Neuronal stem cell (in vitro differentiated cells): Measurements from ENCODE around the gene FAM50A.
A peak's percentile ranks its signal among the peaks of the same experiment; 100 is the strongest.

Source experiments
- DNase-seq: peaks from one replicate; pipeline ENCODE4 v3.0.0-alpha.2; 2013; ENCODE audit warnings: low spot score
- H2AFZ ChIP-seq: one replicate; pipeline ENCODE4 v1.6.1; 2013; ENCODE audit warnings: mild to moderate bottlenecking, low read length, inconsistent platforms
- H2AK5ac ChIP-seq: 2 replicates; pipeline ENCODE4 v1.6.1; 2013; ENCODE audit warnings: low read depth, mild to moderate bottlenecking, inconsistent platforms, low read length, moderate library complexity, mixed read lengths
- H2BK120ac ChIP-seq: 2 replicates; pipeline ENCODE4 v1.6.1; 2013; ENCODE audit warnings: low read depth, mild to moderate bottlenecking, inconsistent platforms, low read length, moderate library complexity, mixed read lengths
- H2BK12ac ChIP-seq: one replicate; pipeline ENCODE4 v1.6.1; 2013; ENCODE audit warnings: low read length, inconsistent platforms
- H2BK15ac ChIP-seq: 2 replicates; pipeline ENCODE4 v1.6.1; 2013; ENCODE audit warnings: mild to moderate bottlenecking, low read length, inconsistent platforms, mixed read lengths
- H2BK5ac ChIP-seq: one replicate; pipeline ENCODE4 v1.6.1; 2013; ENCODE audit warnings: inconsistent platforms, mild to moderate bottlenecking, low read length, moderate library complexity
- H3K14ac ChIP-seq: one replicate; pipeline ENCODE4 v1.6.1; 2013; ENCODE audit warnings: low read length, inconsistent platforms
- H3K18ac ChIP-seq: 2 replicates; pipeline ENCODE4 v1.6.1; 2013; ENCODE audit warnings: low read length, inconsistent platforms
- H3K23ac ChIP-seq: 2 replicates; pipeline ENCODE4 v1.6.1; 2013; ENCODE audit warnings: low read depth, mild to moderate bottlenecking, mixed read lengths, low read length, inconsistent platforms; ENCODE audit not compliant: poor library complexity
- H3K27ac ChIP-seq: replicated peaks from 3 replicates; pipeline ENCODE4 v1.5.1; 2013; ENCODE audit warnings: low read length, inconsistent platforms
- H3K27me3 ChIP-seq, 3 experiments: 2 replicates each; pipeline ENCODE4 v1.6.1; 2013; ENCODE audit warnings: low read length in 3 of 3, mild to moderate bottlenecking in 2 of 3, inconsistent platforms in 1 of 3, low read depth in 1 of 3, mixed read lengths in 1 of 3, moderate library complexity in 1 of 3; ENCODE audit not compliant: control insufficient read depth in 3 of 3, insufficient read depth in 3 of 3
- H3K36me3 ChIP-seq, 2 donors: replicated peaks in 1 of 2; 2 replicates each; pipeline ENCODE4 v1.6.1; 2013; ENCODE audit warnings: low read length in 2 of 2; ENCODE audit not compliant: control insufficient read depth in 2 of 2, insufficient read depth in 2 of 2
- H3K4ac ChIP-seq: 2 replicates; pipeline ENCODE4 v1.6.1; 2013; ENCODE audit warnings: inconsistent platforms, mild to moderate bottlenecking, low read length, moderate library complexity
- H3K4me1 ChIP-seq, 2 donors: 1 replicate in 1 of 2; 2 replicates in 1 of 2; pipeline ENCODE4 v1.6.1; 2013; ENCODE audit warnings: low read length in 2 of 2, low read depth in 1 of 2; ENCODE audit not compliant: control insufficient read depth in 2 of 2, insufficient read depth in 1 of 2
- H3K4me2 ChIP-seq: one replicate; pipeline ENCODE4 v1.6.1; 2013; ENCODE audit warnings: mild to moderate bottlenecking, low read length, inconsistent platforms; ENCODE audit not compliant: insufficient read depth, poor library complexity, severe bottlenecking
- H3K4me3 ChIP-seq, 2 donors: 2 replicates each; pipeline ENCODE4 v1.5.1; 2013; ENCODE audit warnings: low read length in 2 of 2, mild to moderate bottlenecking in 2 of 2, inconsistent platforms in 1 of 2, moderate library complexity in 1 of 2
- H3K79me1 ChIP-seq: one replicate; pipeline ENCODE4 v1.6.1; 2013; ENCODE audit warnings: low read depth, mild to moderate bottlenecking, inconsistent platforms, low read length, moderate library complexity
- H3K9ac ChIP-seq: one replicate; pipeline ENCODE4 v1.6.1; 2013; ENCODE audit warnings: mild to moderate bottlenecking, low read depth, low read length, inconsistent platforms; ENCODE audit not compliant: poor library complexity
- H3K9me3 ChIP-seq, 2 donors: replicated peaks in 1 of 2; 2 replicates each; pipeline versions ENCODE3 to v1.6.1; 2013; ENCODE audit warnings: low read length in 2 of 2, mild to moderate bottlenecking in 2 of 2, inconsistent platforms in 1 of 2, low read depth in 1 of 2, mixed read lengths in 1 of 2, moderate library complexity in 1 of 2; ENCODE audit not compliant: control insufficient read depth in 2 of 2, insufficient read depth in 1 of 2
- H4K8ac ChIP-seq: one replicate; pipeline ENCODE4 v1.6.1; 2013; ENCODE audit warnings: low read depth, mild to moderate bottlenecking, inconsistent platforms, low read length, moderate library complexity
- H4K91ac ChIP-seq: one replicate; pipeline ENCODE4 v1.6.1; 2013; ENCODE audit warnings: low read length, low read depth, mild to moderate bottlenecking, inconsistent platforms; ENCODE audit not compliant: poor library complexity
- WGBS, 2 donors: extraction: QIAGEN DNeasy Blood & Tissue Kit; methylation state at CpG; one replicate each; pipeline ENCODE4 v1.1.7; 2013; ENCODE audit warnings: missing lambda C conversion rate in 2 of 2, mixed read lengths in 1 of 2; ENCODE audit not compliant: insufficient read length in 2 of 2, insufficient replicate concordance in 1 of 2; ENCODE audit errors: extremely low coverage in 2 of 2; 5-methylcytosine and 5-hydroxymethylcytosine counted together

Gene FAM50A

DNA sequence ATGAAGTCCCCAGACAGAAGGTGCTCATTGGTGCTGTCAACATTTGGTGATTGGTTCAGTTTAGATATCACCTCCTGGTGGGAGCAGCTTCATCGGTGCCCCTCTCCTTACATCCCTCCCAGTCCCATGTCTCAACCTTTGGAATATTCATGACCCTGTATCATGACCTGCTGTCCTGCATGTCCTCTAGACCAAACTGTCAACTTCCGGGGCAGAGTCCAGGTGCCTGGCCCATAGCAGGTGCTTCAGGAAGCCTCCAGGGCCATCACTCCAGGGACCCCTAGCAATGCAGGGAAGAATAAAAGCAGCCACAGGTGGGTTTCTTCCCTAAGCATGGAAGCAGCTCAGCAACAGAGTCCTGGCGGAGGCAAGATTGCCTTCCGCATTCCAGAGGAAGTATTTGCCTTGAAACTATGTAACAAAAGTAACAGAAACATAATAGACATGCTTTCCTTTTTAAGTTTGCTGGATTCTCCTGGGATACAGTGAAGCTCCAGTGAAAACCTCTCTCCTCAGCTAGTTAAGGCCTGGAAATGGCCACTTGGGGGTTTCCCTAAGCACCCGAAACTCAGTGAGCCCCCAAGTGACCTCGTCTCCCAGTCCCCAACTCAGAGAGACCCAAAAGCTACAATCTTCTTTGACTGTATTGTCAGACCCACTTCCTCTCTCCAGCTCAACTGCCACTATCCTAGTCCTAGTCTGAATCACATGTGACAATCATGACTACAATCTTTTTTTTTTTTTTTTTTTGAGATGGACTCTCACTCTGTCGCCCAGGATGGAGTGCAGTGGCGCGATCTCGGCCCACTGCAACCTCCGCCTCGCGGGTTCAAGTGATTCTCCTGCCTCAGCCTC is 16.8 kb upstream of the FAM50A start:
- no peak overlapping the region for H3K14ac ChIP-seq
- H2AFZ ChIP-seq, result no peak overlapping the region
- no peak overlapping the region for H2BK120ac ChIP-seq
- H3K27me3 ChIP-seq, result no peaks in the 10 kb centered on the region
- H3K9ac ChIP-seq, result no peak overlapping the region
- no peak overlapping the region for H3K18ac ChIP-seq
- H2AK5ac ChIP-seq, result no peak overlapping the region
- no peak overlapping the region for H4K8ac ChIP-seq
- H3K79me1 ChIP-seq, result peaks cover 9% of the 10 kb centered on the region
- H2BK12ac ChIP-seq, result no peak overlapping the region
- H2BK15ac ChIP-seq, result no peak overlapping the region
- no CpG with 5 or more reads among the region's 13 CpGs for WGBS, 2 donors
- H3K4me1 ChIP-seq, result peaks cover 0 to 6% of the 10 kb centered on the region in 2 donors
- no peak for DNase-seq
- no peak overlapping the region for H2BK5ac ChIP-seq
- H3K27ac ChIP-seq, result no peak overlapping the region
- H3K4ac ChIP-seq, result no peak overlapping the region
- no peak overlapping the region for H3K4me2 ChIP-seq
- no peak overlapping the region for H3K4me3 ChIP-seq
- no peaks in the 10 kb centered on the region for H3K9me3 ChIP-seq
- H3K23ac ChIP-seq, result no peak overlapping the region
- H3K36me3 ChIP-seq, result peaks cover 0 to 12% of the 10 kb centered on the region in 2 donors
- H4K91ac ChIP-seq, result no peak overlapping the region

DNA sequence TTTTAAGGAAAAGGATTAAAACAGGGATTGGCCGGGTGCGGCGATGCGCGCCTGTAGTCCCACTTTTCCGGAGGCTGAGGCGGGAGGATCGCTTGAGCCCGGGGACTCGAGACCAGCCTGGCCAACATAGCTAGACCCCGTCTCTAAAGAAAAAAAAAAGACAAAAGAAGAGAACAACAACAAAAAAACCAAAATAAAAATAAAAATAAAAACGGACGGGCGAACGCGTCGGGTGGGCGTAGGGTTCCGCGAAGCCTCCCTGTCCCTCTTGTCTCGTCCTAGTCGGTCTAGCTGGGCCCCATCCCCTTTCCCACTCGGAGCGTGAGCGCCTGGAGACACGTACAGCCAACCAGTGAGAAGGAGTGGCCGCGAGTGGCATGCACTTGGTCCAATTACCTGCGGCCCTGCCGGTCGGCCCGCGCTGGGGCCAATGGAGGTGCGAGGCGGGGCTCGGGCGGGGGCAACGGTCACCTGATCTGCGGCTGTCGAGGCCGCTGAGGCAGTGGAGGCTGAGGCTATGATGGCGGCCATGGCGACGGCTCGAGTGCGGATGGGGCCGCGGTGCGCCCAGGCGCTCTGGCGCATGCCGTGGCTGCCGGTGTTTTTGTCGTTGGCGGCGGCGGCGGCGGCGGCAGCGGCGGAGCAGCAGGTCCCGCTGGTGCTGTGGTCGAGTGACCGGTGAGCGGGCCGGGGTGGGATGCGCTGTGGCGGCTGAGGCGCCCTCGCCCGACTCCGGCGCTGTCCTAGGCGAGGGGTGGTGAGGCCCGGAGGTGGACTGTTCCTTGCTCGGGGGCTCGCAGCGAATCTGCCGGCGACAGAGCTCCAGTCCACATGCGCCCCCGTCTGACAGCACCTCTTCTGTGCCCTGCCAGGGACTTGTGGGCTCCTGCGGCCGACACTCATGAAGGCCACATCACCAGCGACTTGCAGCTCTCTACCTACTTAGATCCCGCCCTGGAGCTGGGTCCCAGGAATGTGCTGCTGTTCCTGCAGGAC is 15.5 kb upstream of the FAM50A start, which contains the start of gene ATP6AP1:
Gene ATP6AP1 (plus strand): TSS at position 502 of the 996 bp plus-strand sequence. CDS start 16 bp downstream, at position 518.
- Histone ChIP-seq H3K4ac (no peak within 1 kb of the TSS), H3K9me3 (no peaks in the 10 kb centered on the region), H3K4me3 (peak within 1 kb of the TSS; percentile 67 to 91), H4K8ac (no peak within 1 kb of the TSS), H3K18ac (peak within 1 kb of the TSS; percentile 95), H3K14ac (peak within 1 kb of the TSS; percentile 94), H3K27ac (no peak within 1 kb of the TSS), H2AFZ (peak within 1 kb of the TSS; percentile 85), H3K4me1 (peaks cover 0 to 6% of the 10 kb centered on the region in 2 donors), H2BK15ac (no peak within 1 kb of the TSS), H2BK120ac (no peak within 1 kb of the TSS), H3K23ac (peak within 1 kb of the TSS; percentile 55), H4K91ac (no peak within 1 kb of the TSS), H3K4me2 (peak within 1 kb of the TSS; percentile 57), H3K36me3 (peaks cover 2 to 25% of the 10 kb centered on the region in 2 donors), H3K27me3 (no peaks in the 10 kb centered on the region), H2BK12ac (no peak within 1 kb of the TSS), H2BK5ac (peak within 1 kb of the TSS; percentile 75), H3K79me1 (peaks cover 11% of the 10 kb centered on the region), H3K9ac (peak within 1 kb of the TSS; percentile 98), H2AK5ac (peak within 1 kb of the TSS; percentile 46)
- peak; percentile 82 for DNase-seq
- WGBS, 2 donors, result no CpG with 5 or more reads among the region's 87 CpGs

DNA sequence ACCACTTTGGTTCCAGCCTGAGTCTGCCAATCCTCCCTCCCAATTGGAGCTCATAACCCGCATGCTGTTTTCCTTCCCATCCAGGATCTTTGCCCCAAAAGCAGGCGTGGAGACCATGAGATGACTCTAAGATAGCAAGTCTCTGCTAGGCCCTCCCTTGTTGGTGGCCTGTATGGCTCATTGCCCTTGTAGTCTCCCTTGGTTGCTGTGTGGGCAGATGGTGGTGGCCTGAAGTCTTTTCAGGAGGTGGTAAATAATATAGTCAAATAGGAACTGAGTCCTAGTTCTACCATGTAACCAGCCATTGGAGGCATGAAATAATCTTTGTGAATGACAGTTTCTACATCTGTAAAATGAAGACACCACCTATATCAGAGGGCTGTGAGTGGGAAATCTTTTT is 14.2 kb upstream of the FAM50A start:
- no CpG with 5 or more reads among the region's 2 CpGs for WGBS, 2 donors
- Histone ChIP-seq H3K79me1 (peaks cover 11% of the 10 kb centered on the region), H2BK120ac (no peak overlapping the region), H3K4me2 (no peak overlapping the region), H3K36me3 (peaks cover 7 to 38% of the 10 kb centered on the region in 2 donors), H3K27ac (no peak overlapping the region), H3K14ac (no peak overlapping the region), H3K27me3 (no peaks in the 10 kb centered on the region), H3K18ac (no peak overlapping the region), H3K23ac (no peak overlapping the region), H3K4ac (no peak overlapping the region), H3K4me1 (peaks cover 0 to 6% of the 10 kb centered on the region in 2 donors), H4K91ac (no peak overlapping the region), H3K9ac (no peak overlapping the region), H2BK15ac (no peak overlapping the region), H2BK12ac (no peak overlapping the region), H4K8ac (no peak overlapping the region), H2BK5ac (no peak overlapping the region), H3K4me3 (no peak overlapping the region), H2AK5ac (no peak overlapping the region), H3K9me3 (no peaks in the 10 kb centered on the region), H2AFZ (no peak overlapping the region)
- no peak for DNase-seq
